Activated effector memory CD4-positive, alpha-beta T cell treated with anti-CD3 and anti-CD28 coated beads, Interleukin-2, amount 50 U/mL, for 16 hours (primary cell): Measurements from ENCODE around the gene FGGY.

Experiments
- DNase-seq: peaks from one replicate; pipeline ENCODE4 v3.0.0-alpha.2; 2020

Gene FGGY

DNA sequence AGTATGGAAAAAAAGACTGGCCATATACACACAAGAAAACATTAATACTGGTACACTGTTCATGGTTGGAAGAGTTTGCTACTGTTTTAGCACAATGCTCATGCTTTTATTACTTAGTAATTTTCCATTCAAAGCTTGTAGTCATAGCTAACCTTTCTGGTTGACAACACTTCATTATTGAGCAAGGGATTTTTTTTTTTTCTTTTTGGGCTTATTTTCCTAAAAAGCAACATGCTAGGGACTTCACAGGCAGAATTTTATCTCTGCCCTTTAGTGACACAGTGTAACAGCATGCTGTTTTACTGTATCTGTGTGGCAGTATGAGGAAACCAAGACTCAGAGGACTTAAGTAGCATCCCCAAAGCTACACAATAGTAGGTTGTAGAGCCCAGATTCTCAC lies 58.5 kb downstream of the FGGY start:
- DNase-seq, result no peak

DNA sequence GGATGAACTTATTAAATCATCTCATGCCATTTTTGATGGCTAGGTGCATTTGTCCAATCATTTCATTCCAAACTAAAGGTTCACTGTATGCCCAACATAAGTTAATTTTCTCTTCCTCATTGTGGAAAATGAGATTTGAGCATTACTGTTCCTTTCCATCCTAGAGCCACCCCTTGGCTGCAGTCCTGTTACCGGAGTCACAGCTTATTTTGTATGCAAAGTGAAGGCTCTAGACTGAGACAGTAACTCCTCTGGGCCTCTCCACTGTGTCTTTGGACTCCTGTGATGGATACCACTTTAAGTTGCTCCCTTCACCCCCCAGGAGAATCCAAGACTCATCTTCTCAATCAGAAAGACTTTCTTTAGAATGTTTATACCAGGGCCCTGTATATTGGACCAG lies 59.7 kb downstream of the FGGY start:
- no peak for DNase-seq

DNA sequence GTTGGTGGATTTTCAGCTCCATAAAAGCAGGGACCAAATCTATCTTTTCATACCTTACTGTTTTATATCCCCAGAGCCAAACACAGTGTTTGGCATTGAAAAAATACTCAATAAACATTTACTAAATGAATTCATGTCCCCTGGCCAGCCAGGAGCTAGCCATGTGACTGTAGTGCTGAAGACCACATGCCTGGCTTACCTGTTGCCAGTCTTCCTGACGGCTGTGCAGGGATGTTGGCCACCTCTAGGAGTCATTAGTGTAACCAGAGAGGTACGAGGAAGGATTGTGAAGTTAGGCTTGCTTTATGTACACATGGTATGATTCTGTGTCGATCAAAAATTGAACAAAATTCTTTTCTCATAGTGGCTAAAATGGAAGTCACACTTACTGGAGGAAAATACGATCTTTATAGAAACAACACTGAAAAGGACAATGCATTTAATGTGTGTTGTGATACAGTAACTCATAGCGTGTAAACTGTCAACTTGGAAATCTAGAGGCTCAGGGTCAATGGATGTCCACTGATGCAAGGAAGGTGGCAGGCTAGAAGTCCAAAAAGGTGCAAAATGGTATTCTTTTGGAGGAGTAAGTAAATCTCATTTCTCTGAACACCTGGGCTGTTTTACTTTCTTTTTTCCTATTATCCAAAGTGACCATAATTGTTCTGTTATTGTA lies 60.9 kb downstream of the FGGY start:
- no peak for DNase-seq

DNA sequence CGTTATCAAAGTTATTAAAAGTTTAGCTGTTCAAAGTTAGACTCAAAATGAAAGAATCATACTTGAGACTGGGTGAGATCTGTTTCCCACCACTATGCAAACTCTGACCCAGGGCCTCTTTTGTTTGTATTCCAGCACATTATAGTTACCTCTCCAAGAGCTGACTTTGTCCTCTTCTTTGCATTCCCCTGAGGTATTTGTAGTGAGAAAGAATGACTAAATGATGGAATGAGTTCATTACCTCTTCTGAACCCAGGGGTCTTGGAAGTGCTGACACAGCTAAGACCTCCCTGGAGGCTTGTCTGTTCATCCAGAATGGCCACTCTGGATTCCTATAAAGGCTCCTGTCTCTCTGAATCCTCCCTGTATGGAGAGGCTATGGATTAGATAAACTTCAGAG lies 62.4 kb downstream of the FGGY start:
- no peak for DNase-seq

DNA sequence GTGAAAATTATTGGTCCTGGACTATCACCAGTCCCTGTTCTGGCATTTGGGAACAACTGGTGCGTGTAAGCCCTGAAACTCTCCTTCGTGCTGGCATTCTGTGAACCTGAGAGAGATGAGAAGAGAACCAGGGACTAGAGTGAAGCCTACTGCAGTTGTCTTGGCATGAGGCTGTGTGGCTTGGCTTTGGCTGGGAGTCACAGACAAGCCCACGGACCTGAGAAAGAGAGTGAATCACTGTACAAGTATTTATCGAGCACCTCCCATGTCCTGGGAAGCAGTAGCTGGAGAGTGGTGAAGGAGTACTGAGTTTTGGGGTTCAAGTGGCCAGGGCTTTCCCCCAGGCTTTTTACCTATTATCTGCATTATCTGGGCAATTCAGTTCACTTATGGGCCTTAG lies 63.3 kb downstream of the FGGY start:
- no peak for DNase-seq

DNA sequence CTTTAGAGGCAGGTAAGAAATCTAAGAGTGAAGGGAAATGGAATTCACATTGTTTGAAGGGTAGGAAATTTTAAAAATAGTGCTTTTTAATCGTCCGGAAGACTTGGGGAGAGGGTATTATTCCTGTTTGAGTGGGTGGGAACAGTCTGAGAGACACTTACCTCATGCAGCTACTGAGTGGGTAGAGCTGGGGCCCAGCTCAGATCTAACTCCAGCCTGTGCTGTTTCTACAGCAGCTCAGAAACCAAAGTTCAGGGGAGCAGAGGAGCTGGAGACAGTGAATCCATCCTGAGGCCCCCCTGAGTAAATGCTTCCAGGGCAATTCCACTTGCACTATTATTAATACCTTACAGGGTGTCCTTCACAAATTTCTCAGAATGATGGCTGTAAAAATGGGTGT lies 63.8 kb downstream of the FGGY start:
- DNase-seq, result no peak

DNA sequence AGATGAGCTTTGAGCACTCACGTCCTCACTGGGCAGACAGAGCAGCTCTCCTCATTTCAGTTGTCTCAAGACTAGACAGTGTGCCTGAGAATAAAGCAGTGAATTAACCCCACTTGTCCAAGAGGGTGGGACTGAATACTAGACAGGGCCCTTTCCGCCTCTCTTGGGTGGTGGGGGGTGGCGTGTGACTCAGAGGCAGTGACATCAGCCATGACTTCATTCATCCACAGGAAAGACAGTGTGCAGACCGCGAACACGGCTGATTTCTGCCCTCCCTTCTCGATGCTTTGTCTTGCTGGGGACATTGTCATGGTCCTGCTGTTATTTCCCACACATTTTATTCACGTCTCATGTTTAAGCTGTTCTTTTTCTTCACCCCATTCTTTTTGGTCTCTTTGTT lies 64.9 kb downstream of the FGGY start:
- no peak for DNase-seq

DNA sequence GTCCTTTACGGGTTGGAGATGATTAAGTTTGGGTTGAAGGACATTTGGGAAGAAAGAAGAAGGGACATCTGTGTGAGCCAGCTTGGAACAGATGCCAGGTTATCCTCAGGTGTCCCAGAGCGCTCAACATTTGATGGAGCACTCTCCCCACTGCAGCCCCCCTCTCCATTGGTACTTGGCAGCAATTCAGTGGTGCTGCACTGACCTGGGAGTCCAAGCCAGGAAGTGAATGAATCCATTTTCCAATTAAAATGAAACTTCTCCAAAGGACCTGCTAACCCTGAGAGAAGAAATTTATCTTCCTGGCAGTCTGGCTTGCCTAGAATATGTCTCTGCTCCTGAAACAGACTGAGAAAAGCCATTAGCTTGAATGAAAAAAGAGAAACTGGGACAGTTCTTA lies 67.1 kb downstream of the FGGY start:
- no peak for DNase-seq

DNA sequence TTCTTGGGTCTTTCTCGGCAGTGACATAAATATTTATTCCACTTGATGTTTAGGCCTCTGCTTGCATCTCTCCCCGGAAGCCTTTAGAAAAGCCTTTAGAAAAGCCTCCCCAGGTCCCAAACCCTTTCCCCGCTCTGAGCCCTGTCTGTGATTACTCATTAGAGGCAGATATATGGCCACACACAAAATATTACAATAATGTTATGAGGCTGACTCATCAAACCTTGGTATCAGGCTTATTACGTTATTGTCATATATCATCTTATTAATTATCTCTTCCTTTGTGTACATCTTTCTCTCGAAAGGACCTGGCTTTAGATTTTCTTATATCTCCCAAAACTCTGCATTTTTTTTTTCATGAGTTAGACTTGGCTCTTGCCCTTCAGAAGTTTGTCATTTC lies 69.5 kb downstream of the FGGY start:
- DNase-seq, result no peak

DNA sequence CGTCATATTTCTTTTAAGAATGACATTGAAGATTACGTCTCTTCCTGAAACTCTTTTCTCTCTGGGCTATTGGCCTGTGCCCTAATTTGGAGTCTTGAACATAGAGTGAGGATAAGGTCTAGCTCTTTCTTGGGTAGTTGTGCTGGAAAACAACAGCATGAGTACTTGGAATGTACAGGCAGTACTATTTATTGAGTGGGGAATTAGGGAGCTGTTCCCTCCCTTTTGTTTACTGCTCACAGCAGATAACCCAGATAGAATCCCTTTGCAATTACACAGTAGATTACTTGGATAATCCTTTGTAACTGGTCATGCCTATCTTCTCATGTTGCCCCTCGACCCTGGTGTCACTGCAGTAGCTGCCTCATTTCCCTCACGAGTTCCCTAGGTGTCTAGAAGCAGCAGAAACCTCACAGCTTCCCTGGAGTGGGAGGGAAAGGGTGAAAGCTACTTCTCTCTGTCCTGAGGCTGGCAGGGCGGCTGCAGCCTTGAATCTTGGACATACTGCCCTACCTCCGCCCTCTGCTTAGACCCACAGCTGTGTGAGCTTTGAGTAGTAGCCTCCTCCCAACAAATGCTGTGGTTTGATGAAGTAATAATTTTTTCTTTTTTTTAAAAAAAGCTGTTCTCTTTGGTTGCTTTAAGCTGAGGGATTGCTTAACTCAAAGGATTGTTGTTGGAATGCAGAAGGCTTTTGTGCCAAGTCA lies 70.6 kb downstream of the FGGY start:
- DNase-seq, result no peak

DNA sequence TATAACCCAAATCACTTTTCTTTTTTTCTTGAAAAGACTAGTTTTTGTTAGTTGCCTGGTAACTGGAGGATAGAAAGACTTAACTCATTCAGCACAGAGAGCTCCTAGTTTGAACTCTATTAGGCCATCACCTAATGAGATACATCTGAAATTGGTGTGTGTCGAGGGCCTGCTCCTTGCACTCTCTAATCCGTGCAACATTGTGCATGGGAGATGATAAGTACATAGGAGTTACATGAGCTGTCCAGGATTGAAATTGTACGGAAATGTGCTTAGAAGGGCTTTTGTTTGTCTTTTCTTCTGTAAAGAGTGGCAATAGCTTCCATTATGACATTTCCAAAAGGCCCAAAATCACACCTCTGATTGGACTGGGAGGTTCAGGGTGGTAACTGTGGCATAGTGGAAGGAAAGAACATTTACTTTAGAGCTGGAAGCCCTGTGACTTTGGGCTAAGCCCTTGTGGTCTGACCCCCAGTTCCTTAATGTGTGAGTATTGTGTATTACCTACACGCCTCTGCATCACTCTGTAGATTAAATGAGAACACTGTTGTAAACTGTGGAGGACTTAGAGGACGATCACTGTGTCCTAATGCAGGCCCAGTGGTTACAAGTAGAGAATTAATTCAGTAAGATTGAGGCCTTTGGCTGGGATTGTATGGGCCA lies 71.2 kb downstream of the FGGY start:
- DNase-seq, result no peak

DNA sequence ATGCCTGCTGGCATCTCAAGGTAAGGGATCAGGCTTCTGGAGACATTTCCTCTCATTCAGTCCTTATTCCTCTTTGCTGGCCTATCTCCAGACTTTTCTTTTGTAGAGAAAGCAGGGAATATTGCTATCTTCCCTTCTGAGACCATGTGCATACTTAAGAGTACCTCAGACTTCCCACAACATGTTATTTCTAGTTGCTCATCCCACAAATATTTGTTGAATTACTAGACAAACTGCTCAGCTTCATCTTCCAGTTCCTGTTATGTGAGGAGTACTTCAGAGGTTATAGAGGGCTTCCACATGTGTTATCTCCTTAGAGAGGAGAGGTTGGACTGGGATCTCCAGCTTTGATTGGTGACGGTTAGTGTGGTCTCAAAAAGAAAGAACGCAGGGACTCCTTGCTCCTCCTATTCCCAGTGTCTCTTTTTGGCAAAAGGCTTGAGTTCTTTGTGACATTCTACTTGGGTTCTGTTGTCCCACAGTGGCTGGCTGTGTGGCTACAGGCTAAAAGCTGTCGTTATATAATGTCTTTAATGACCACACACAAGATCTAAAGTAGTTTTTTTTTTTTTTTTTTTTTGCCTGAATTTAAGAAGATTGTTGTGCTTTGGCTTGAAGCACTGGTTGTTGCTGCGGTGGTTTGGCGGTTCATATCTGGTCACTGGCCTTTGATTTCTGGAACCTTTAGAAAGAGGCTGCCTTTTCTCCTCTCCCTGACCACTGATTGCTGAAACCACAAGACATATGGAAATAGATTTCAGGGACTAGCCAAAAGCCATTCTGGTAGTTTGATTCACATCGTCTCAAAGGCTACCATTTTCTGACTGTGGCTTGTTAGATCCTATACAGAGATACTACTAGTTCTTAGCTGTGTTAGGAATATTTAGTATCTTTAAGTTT lies 78.7 kb downstream of the FGGY start:
- no peak for DNase-seq

DNA sequence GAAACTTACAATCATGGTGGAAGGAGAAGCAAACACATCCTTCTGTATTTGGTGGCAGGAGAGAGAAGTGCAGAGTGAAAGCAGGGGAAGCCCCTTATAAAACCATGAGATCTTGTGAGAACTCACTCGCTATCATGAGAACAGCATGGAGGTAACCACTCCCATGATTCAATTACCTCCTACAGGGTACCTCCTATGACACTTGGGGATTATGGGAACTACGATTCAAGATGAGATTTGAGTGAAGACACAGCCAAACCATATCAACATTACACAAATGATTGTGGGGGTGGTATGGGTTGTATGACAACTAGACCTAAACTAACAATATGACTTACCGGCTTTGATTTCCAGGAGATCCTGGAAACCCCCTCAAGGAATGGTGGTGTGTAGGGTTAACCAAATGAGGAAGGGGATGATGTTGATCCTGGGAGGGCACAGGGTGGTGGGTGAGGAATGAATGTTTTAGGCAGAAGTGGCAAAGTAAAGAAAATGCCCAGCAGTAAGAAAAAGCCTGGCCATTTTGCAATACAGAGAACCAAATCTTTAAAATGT lies 80.5 kb downstream of the FGGY start:
- no peak for DNase-seq

DNA sequence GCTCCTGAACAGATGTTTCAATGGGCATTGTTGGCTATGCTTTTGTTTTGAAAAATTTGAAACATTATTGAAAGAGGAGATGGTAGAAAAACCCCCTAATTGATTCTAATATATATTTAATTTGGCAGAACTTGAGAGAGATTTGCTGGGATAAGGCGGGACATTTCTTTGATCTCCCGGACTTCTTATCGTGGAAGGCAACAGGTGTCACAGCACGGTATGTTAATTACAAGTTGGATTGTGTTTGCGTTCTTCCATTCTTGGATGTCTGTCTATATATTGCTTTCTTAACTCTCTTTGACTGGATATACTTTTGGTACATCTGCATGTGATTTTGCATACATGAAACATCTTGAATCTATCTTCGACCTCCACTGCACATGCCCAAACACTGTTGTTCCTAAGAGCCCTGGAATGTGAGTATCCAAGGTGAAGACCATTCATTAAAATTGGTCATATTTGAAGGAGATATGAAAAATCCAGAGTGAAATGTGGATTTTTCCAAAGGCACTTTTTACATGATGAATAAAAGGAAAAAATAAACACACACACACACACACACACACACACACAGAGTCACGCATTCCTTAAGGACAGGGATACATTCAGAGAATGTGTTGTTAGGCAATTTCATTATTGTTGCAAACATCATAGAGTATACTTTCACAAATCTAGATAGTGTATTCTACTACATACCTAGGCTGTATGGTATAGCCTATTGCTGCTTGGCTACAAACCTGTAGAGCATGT lies 81.9 kb downstream of the FGGY start:
- DNase-seq, result no peak

DNA sequence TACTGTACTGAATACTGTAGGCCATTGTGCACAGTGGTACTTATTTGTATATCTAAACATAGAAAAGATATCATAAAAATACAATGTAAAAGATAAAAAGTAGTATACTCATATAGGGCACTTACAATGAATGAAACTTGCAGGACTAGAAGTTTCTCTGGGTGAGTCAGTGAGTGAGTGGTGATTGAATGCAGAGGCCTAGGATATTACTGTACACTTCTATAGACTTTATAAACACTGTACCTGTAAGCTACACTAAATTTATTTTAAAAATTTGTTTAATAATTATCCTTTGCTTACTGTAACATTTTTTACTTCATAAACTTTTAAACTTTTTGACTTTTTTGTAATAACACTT lies 82.5 kb downstream of the FGGY start:
- no peak for DNase-seq

DNA sequence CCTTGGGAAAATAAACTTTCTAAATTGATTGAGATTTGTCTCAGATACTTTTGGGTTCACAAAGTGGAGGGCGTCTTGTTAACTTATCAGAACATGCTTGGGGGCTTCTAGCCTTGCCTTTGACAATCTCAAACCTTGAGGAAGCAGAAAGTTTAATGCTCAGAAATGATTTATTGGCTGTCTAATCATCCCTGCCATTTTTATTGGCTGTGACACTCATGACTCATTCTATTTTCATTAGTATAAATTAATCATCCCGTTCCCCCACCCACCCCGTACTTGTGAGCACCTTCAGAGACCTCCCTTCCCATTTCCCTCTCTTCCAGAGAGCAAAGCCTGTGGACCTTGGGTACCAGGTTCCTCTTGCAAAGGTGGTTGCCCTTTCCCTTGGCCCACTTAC lies 87.1 kb downstream of the FGGY start:
- no peak for DNase-seq

DNA sequence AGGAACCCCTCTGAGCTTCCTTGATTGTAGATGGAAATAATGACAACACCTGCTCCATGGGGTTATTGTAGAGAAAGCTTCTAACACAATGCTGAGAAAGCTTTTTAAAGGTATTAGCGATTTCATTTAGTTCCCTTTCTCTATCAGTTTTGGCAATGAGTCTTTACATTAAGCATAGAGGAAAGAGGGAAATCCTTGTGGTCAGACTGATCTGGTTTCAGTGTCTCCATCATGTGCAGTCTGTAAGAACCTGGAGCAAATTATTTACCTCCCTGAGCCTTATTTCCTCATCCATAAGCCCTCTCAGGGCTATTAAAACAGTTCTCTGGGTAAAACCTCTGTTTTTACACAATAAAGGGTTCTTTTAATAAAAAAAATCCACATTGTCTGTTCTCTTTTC lies 87.5 kb downstream of the FGGY start:
- DNase-seq, result no peak

DNA sequence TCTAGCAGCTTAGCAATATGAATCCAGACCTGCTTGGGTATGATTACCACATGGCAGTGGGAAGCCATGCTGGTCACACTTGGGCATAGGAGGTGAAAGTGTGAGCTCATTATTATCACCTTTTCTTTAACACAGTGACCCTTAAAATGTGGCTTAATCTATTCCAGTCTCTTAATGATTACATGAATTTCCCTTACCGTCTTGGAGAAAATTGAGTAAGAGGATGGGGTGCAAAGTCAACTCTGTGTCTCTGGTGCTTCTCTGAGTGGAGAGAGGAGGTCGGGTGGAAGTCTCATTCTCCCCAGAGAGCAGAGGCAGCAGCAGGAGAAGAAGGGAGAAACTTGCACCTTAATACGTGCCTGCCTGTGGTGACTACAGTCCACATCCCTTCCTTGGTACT lies 91.3 kb downstream of the FGGY start:
- no peak for DNase-seq

DNA sequence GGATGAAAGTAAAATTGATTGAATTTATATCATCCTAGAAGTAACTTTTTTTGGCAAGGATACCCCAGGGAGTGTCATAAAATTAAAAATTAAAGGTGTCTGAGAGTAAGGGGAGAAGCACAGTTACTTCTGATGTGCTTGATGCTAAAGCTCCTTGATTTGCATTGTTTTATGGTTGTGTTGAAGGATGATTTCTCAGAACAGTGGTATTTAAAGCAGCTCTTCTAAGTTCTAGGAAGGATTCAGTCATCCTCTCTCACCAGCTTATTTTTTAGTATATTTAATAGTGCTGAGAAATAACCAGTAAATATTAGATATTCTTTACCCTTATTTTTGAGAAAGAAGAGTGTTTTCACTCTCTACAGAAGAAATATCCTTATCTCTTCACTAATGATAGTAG lies 93.0 kb downstream of the FGGY start:
- DNase-seq, result no peak

DNA sequence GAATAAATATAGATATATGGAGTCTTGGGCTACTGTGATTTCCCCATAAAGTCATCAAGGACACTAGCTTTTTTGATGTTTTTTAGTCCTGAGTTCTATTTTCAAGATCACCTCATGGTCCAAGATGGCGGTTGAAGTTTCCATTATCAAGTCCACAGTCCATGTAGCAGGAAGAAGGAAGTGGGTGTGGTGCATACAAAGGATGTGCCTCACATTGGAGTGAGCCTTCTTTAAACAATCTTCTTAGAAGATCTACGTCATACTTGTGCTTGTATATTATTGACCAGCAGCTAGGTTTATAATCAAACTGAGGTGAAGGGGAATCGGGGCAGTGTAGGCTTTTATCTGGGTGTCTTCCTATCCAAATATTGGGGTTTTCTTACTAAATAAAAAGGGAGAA lies 93.4 kb downstream of the FGGY start:
- no peak for DNase-seq

DNA sequence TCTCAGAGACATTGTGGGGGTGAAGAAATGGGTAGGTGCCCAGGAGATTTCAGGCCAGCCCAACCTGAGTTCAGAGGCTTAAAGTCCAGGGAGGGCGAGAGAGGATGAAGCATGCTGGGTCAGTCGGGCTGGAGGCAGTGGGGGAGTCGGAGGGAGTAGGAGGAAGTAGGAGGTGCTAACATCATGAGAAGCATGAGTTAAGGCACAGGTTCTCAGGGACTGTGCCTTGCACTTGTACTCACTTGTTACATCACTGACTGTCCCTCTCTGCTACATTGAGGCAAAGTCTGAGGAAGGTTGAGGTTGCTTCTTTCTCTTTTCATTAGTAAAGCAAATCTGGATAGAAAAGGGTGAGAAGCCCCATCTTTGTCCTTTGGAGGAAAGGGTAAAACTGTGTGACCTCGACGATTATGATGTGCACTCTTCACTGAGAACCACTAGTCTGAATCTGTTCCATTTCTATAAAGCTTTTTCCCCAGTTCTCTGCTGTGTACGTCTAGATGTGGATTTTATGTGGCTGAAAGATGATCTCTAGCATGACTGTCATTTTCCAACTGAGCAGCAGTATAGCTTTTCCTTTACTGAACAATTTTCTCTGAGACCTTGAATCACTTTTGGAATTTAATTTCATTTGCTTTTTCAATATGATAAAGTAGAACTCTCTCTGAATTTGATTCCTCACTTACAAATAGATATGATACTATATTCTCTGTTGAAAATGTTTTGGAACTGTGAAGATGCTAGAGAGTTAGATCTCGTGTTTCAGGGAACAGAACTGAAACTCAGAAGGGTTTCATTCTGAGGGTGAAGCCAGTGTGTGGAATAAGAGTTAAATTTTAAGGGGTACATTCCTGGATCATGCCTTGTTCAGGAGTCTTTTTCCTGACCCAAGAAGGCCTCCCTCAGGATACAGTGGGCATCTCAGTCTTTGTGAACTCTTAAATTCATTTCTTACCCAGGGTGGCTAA lies 94.6 kb downstream of the FGGY start:
- DNase-seq, result no peak
